Activated CD4-positive, CD25-positive, alpha-beta regulatory T cell treated with anti-CD3 and anti-CD28 coated beads, Interleukin-2, amount 50 U/mL, for 72 hours (primary cell): ENCODE measurements around the gene CADM1.

Experiments
- DNase-seq: peaks from one replicate; pipeline ENCODE4 v3.0.0; 2021

CADM1 gene

GRCh38 chr11:115515647-115516395 is 11.6 kb upstream of the CADM1 start:
- DNase-seq, result no peak

GRCh38 chr11:115506954-115507675 is 2.9 kb upstream of the CADM1 start:
- DNase-seq, result no peak

- no peak for DNase-seq
These were observed 960 bp upstream of the CADM1 start for GRCh38 chr11:115505175-115505574.

- DNase-seq, result no peak
These were observed 334 bp downstream of the CADM1 start for GRCh38 chr11:115503886-115504275.

DNA sequence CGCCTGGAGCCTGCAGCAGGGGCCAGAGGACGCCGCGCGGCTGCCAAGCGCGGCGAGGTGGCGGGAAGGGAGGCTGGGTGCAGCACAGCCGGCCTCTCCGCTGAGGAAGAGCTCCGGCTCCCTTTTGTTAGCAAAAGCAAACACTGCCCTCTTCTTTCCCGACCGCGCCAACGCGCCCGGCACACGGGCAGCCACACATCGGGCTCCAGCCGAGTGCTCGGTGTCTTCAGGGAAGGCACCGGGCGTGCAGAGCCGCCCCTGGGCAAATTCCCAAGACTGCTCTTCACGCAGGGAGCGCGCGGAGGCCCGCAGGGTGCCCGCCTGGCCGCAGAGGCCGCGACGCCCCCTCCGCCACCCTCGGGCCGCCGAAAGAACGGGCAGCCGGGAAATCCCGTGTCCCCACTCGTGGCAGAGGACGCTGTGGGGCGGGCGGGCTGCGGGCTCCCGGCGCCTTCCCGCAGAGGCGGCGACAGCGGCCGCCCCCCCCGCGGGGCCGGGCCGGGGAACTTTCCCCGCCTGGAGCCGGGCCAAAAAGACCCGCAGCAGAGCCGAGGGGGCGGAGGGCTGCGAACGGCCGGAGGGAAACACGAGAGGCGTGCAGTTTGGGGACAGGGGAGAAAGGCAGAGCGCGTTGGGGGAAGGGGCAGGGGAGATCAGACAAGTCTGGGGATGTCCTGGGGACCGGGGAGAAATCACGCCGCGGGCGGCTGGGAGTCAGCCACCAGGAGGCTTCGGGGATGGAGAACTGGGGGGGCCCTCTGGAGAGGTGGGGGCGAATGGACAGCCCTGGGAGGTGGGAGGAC is 931 bp downstream of the CADM1 start:
- DNase-seq, result no peak

GRCh38 chr11:115502636-115503082 is 1.6 kb downstream of the CADM1 start:
- DNase-seq, result no peak

DNA sequence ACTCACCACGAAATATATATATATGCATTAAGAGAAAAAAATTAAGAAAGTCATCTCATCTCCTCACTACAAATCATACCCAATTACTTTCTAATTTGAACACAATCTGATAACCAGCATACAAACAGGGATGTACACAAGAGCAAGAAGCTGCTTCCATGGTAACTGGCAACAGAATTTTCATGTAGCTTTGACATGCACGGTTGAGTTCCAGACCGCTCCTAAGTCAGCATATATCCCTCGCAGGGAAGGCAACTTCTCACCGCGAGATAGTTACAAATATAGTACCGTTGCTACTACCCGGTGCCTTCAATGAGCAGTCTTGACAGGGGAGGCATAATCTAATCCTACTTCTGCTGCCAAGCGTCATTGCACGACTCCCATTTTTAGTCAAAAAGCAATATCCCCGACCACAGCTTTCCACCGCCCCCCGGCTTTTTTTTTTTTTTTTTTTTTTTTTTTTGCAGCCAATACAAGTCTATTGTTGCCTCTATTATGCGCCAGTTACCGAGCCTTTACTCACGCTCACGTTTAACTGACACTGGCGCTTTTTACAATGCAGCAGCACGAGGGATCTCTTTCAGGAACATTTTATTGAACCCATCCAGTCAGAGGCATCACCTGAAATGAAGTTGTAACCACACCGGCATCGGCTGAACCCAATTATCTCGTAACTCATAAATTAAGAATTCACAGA is 2.2 kb downstream of the CADM1 start:
- DNase-seq, result no peak

- DNase-seq, result no peak
These were observed 2.7 kb downstream of the CADM1 start for GRCh38 chr11:115501502-115501892.

DNA sequence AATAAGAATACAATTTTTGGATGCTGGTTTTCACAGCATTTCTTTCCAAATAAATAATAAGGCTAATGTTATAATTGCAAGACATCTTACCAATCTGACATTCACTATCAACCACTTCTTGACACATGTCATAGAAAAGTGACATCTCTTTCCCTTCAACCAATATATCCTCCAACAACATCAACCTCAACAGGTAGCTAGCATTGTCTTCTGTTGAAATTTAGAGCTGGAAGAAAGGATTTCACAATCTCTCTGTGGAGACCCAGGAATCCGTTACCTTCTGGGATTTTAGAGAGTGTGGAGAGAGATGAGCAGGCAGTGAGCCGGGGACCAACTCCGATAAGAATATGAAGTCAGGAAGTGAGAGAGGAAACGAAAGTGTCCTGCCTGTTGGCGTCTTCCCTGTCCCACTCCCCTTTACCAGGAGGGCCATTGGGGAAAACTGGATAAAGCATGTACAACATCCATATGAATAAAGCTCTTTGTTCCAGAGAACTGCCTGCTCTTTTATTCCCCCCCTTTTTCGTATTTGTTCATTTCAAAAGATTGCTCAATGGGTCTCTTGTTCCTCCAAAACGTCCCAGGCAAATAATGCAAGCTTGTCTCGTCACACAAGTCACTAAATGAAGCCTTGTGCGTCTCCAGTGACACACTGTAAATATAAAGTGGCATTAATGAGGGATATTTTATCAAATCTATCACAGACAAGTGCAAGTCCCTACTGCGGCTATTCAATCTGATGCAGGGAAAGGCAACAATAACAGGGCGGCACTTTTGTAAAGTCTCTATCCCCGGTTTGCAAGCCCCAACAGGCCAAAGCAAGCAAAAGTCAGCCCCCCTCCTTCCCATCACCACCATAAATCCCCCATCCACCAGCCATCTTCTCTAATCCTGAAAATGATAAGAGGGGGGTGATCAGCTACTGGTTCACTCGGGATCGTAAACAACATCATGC is 3.4 kb downstream of the CADM1 start:
- DNase-seq, result no peak

DNA sequence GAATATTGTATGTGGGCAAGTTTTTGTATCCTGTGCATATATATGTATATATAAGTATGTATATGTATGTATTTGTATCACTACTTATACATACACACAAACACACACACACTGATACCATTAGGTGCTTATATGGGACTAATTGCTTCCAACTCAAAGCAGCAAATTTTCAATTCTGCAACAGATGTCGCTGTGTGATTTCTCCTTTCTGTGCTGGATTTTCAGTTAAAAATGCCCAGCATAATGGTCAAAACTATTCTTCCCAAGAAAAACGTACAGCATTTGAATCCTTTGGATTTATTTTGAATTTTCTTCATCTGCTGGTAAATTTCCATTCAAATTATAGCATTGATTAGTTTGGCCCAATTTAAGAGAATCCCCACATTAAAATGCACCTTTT is 4.3 kb downstream of the CADM1 start:
- no peak for DNase-seq

DNA sequence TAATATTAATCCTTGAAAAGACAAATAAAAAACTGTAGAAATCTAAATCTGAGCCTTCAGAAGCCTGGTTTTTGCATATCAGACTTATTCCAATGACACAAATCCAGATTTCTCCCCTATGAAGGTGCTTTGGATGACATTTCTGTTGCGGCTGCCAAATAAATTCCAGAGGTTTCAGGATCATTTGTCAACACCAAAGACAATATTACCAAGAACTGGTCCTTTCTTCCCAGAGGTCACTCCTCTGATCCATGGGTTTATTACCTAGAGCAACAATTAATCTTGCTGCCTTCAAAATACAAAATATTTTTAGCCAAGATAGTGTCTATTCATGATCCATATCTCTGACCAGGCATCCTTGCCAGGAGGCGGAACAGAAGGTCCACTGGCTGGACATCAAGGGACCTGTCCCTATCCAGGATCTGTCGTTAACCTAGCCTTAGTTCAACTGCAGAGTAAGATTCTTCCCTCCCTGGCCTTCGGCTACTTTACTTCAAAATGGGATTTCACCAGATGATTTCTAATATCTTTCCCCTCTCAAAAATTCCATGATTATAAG is 4.9 kb downstream of the CADM1 start:
- DNase-seq, result no peak

GRCh38 chr11:115498354-115498753 is 5.9 kb downstream of the CADM1 start:
- DNase-seq, result no peak

GRCh38 chr11:115497303-115497702 is 6.9 kb downstream of the CADM1 start:
- DNase-seq, result no peak

DNA sequence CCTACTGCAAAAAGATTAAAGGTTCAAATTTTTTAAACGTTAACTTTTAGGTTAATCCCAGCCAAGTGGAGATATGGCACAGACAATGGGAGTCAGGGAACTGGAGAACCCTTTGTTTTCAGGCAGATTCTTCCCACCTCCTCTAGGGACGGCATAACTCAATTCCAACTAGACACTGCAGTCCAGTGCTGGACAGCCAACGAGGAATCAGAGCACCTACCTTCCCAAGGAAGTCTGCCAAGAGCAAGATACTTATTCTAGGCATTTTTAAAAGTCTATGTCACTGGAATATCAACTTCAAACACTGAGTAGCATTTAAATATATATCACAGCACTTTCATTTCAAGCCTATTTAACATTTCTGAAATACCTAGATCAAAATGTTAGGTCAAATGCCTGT is 7.3 kb downstream of the CADM1 start:
- DNase-seq, result no peak

GRCh38 chr11:115493905-115494304 is 10.3 kb downstream of the CADM1 start:
- DNase-seq, result no peak

DNA sequence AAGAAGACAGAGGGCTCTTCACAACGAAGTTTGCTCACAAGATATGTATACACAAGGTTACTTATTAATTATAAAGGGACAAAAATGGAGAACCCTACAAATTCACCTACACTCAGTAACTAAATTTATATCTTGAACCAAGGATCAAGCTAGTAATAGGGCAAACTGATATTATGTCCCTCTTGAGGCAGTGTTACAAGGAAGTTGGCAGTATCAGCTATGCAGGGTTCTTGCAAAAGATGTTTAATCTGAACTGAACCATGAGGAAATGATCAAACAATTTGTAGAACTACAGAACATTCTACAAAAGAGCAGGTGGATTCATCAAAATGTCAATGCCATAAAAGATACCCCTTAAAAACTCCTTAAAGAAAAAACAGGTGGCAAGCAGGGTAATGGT is 10.7 kb downstream of the CADM1 start:
- no peak for DNase-seq

DNA sequence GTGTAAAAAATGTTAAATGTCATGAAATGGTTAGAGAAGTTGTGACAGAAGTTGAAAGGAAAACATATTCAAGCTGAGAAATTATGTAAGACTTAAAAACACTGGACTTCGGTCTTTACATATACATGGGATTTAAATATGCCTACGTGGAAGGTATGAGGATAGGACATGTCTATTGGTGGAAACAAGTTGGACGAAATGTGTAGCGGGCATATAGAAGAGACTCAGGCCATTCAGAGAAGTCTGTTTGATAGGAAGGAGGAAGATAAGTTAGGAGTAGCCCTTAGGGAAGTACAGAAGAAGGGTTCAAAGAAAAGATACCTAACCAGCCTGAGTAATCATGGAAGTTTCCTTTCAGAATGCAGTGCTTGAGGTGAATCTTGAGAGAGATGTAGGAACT is 14.7 kb downstream of the CADM1 start:
- no peak for DNase-seq

DNA sequence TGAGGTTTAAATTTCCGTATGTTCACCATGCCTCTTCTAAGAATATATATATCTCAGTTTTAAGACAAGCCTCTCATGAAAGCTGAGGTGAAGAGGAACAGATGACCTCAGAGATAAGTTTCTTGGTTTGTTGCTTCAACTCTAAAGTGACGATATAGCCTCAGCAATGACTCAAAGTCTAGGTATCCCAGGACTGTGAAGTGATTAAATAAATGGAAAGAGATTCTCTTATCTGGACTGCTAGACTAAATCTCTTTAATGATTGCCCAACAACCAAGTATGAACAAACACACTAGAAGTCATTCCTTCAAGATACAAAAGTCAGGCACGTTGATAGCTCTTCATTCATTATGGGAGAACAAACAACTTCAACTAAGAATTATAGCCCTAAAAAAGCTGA is 15.3 kb downstream of the CADM1 start:
- DNase-seq, result no peak

DNA sequence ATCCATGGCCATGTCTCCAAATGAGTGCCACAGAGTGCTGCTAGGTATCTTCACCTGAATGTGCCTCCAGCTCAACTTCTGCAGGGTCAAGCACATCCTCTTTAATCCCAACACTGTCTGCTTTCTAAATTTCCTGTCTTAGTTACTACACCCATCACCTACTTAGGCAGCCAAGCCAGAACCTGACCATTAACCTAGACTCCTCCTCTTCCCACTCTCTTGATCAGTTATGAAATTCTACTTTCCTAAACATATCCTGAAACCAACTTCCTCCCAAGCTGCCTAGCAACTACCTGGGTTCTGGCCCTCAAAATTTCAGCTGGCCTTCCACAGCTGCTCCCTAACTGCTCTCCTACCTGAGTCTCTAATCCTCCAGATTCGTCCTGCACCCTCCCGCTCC is 22.7 kb downstream of the CADM1 start:
- DNase-seq, result no peak

- DNase-seq, result no peak
These were observed 23.6 kb downstream of the CADM1 start for GRCh38 chr11:115480611-115481010.

DNA sequence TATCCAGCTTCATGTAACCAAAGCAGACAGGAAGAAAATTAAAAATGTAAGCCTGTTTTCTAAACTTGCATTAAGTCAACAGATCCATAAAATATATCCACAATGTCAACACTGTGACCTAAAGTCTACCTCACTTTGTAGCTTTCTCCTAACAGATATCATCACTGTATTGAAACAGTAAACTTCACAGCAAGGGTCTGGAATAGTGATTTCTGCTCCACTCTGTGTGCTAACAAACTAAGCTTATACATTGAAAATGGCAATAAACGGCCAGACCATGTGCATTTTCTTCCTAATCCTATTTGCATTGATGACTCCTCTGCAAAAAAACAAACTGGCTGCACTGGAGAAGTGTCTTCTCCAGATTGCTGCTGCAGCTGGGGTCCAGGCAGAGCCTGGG is 26.8 kb downstream of the CADM1 start:
- DNase-seq, result no peak
